OCI-LY1 (cell line): Measurements from ENCODE around the gene TRPM5.

Source experiments
- EZH2 ChIP-seq: fragments of 200-600 bp; sonication (generic), shearing (Covaris generic); IDR thresholded peaks from 2 replicates; pipeline ENCODE4 v1.8.0; 2017; ENCODE audit warnings: borderline replicate concordance, mixed run types, mild to moderate bottlenecking, antibody characterized with exemption, low read length, moderate library complexity, mixed read lengths
- TF ChIP-seq, protein P1 (sequence below): fragments of 200-600 bp; sonication (generic), shearing (Covaris generic); IDR thresholded peaks from 2 replicates; pipeline ENCODE4 v1.5.1; 2017; ENCODE audit warnings: mild to moderate bottlenecking, antibody characterized with exemption, low read length, moderate library complexity, mixed read lengths

- TF ChIP-seq, protein P1, sequence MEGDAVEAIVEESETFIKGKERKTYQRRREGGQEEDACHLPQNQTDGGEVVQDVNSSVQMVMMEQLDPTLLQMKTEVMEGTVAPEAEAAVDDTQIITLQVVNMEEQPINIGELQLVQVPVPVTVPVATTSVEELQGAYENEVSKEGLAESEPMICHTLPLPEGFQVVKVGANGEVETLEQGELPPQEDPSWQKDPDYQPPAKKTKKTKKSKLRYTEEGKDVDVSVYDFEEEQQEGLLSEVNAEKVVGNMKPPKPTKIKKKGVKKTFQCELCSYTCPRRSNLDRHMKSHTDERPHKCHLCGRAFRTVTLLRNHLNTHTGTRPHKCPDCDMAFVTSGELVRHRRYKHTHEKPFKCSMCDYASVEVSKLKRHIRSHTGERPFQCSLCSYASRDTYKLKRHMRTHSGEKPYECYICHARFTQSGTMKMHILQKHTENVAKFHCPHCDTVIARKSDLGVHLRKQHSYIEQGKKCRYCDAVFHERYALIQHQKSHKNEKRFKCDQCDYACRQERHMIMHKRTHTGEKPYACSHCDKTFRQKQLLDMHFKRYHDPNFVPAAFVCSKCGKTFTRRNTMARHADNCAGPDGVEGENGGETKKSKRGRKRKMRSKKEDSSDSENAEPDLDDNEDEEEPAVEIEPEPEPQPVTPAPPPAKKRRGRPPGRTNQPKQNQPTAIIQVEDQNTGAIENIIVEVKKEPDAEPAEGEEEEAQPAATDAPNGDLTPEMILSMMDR, result no peak
- TF ChIP-seq EZH2, result no peak
These were observed 19.5 kb upstream of the TRPM5 start for GRCh38 chr11:2463766-2464277.
